Measurements from ENCODE around the gene ALK. TPM values are rescaled to one million over a fixed set of nuclear protein-coding genes. Genes with fewer than 3 reads are reported as not detected.

Gene ALK
- total RNA-seq, 8 experiments from 2014 or later: 0.49 to 8.8 (median 3.8) TPM

DNA sequence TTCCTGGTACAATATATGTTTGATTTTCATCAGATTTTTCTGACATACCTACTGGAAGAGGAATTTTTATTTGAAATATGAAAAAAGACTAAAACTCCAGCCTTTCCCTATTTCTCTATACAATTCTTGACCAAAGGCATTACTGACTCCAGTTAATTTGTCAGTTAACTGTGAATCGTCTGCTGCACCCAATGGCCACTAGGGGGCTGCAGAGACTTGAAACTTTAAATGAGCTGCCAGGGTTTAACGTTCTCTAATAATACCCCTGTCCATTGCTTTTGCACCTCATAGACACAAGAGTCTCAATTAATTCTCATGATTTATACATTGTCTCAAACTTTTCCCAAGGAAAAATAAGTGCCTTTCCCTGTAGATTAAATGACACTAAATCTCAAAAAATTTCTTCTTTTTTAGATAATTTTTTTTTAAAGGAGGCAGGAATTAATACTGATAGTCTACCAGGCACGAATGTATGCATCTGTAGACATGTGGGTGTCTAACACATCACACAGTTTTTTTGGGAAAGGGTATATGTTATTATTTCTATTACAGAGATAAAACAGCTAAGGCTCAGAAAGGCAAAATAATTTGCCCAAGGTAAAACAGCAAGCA lies 1.8 kb upstream of the ALK start:
- ATAC-seq (replicated peaks in 6 of 8): peak in 1 of 8 experiments; percentile 3
- no peak overlapping the region for H3K4me3 ChIP-seq
- 0 to 88% (median 28%) methylated on average over 1 to 3 of the region's 3 CpGs for WGBS, 10 experiments
- peaks cover 8 to 14% of the 10 kb centered on the region in 2 donors for H3K4me1 ChIP-seq (replicated peaks in 1 of 2)
- in situ Hi-C loops (cut with MboI; ENCODE audit: low pct_unique_long_range_greater_than_20kb in 2 of 9, low sequenced_read_pairs in 9 of 9, unreplicated experiment in 9 of 9): loop anchor here in 1 of 9 experiments (10.0 kb wide), 2 partner anchors 102 to 142 kb away; no protein-coding TSS in a partner anchor
- no peak overlapping the region for H3K27ac ChIP-seq

DNA sequence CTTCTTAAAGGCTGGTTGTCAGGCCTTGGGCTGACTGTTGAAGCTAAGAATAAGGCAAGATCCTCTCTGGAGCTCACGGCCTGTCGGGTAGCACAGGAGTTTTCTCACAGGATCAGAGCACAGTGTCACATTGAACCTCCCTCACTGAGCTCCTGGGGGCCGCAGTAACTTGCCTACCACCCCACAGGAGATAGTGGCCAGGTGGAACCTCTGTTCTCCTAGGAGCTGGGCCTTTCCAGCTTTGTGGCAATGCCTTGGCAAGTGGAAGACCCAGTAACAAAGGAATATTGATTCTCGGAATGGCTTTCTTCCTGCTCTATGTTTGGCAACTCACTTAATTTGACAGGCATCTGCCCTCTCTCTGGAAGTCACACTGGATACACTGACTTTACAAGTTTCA lies 1.2 kb upstream of the ALK start:
- no peak for ATAC-seq (replicated peaks in 6 of 8)
- Histone ChIP-seq H3K4me1 (replicated peaks in 1 of 2) (peaks cover 8 to 17% of the 10 kb centered on the region in 2 donors), H3K4me3 (no peak overlapping the region), H3K27ac (no peak overlapping the region)
- 33 to 100% (median 67%) methylated on average over 1 to 3 of the region's 4 CpGs; no CpG with 5 or more reads in 4 of the 10 experiments for WGBS, 10 experiments
- in situ Hi-C loops (cut with MboI; ENCODE audit: low pct_unique_long_range_greater_than_20kb in 2 of 9, low sequenced_read_pairs in 9 of 9, unreplicated experiment in 9 of 9): loop anchor here in 1 of 9 experiments (10.0 kb wide), 2 partner anchors 102 to 142 kb away; no protein-coding TSS in a partner anchor

DNA sequence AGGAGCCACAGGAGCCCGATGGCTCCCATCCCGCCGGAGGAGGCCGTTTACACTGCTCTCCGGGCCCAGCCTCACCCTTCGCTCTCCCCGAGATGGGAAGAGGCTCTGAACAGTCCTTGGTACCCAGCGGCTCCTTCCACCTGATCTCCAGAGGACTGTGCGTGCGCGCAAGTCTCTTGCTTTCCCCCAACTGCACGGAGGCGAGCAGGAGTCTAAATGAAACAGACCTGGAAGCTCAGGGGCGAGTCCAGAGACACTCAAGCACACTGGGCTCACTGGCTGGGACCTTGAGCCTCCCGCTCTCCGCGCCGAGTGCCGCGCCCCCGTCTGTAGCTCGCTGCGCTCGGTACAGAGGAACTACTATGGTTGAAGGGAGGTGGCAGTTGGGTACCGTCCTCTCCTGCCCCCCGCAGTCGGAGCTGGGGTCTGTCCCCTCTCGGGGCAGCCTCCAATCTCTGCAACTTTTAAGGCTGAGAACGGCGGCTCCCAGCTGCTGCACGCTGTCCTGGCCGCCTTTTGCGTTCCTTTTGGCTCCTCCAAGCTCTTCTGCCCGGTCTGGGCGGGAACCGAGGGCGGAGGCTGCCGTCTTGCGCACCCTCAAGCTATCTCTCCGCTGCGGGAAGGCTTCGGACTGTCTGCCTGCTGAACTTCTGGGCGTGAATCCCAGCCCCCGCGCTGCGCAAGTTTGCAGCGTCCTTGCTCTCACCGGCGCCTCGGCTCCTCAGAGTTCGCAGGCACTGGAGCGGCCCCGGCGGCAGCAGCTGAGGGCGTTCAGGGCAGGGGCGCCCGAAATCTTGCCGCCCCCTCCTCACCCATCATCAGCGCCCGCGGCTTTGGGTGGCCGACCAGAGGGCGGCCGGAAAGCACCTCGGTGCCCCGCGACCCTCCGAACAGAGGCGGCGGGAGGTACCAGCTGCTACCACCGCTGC lies 491 bp downstream of the ALK start:
- in situ Hi-C loops (cut with MboI; ENCODE audit: low pct_unique_long_range_greater_than_20kb in 2 of 9, low sequenced_read_pairs in 9 of 9, unreplicated experiment in 9 of 9): loop anchor here in 1 of 9 experiments (10.0 kb wide), 2 partner anchors 104 to 144 kb away; no protein-coding TSS in a partner anchor
- peak; percentile 19 to 68 (median 64) for ATAC-seq (replicated peaks in 6 of 8)
- WGBS, 10 experiments: 0 to 60% (median 2%) methylated on average over 1 to 20 of the region's 71 CpGs; no CpG with 5 or more reads in 4 of the 10 experiments

DNA sequence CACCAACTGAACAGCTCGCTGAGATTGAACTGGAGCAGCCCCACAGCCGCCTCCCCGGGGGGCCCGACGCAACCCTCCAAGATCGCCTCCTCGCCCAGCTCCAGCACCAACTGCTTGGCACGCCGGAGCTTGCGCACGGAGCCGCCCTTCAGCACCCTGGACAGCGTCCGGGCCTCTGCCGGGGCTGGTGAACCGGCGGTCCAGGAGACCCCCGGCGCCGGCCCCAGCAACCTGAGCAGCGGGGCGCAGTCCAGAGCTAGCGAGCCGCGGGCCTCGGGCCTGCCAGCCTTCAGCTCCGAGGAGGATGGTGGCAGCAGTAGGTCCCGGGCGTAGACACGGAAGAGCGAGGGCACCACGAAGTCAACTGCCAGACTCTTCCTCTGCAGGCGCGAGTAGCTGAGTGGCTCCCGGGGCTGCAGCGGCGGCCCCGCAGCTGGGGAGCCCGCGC lies 1.2 kb downstream of the ALK start:
- 0% methylated on average over 4 to 8 of the region's 40 CpGs; no CpG with 5 or more reads in 5 of the 10 experiments for WGBS, 10 experiments
- ATAC-seq (replicated peaks in 6 of 8): peak; percentile 8 to 59 (median 20)
- in situ Hi-C loops (cut with MboI; ENCODE audit: low pct_unique_long_range_greater_than_20kb in 2 of 9, low sequenced_read_pairs in 9 of 9, unreplicated experiment in 9 of 9): loop anchor here in 1 of 9 experiments (10.0 kb wide), 2 partner anchors 105 to 145 kb away; no protein-coding TSS in a partner anchor
- Histone ChIP-seq H3K27ac (no peak overlapping the region), H3K4me3 (peak overlapping the region; percentile 45 to 62 (median 52)), H3K4me1 (replicated peaks in 1 of 2) (peaks cover 8 to 18% of the 10 kb centered on the region in 2 donors)

More for the DNA sequence above, 491 bp downstream of the ALK start:
- Histone ChIP-seq H3K27ac (no peak overlapping the region), H3K4me1 (replicated peaks in 1 of 2) (peaks cover 8 to 18% of the 10 kb centered on the region in 2 donors), H3K4me3 (peak overlapping the region; percentile 45 to 62 (median 52))

DNA sequence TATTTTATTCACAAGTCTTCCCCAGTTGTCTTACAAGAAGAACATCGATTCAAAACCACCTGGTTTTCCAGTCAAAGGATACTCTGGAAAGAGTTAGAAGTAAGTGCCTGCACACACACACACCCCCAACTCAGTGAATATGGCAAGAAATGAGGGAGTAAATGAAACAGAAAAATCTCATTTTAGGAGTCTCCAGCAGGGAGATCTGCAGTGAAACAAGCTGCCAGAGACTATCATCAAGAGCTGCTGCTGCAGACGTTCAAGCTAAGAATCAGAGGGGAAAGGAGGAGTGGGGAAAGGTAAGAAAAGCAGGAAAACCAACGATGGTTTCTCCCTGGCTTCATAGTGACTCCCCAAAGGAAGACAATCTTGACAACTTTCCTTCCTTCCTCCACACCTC lies 2.4 kb downstream of the ALK start:
- Histone ChIP-seq H3K4me1 (replicated peaks in 1 of 2) (peaks cover 8 to 18% of the 10 kb centered on the region in 2 donors), H3K4me3 (peak overlapping the region in 4 of 5 donors; percentile 10 to 53 (median 48)), H3K27ac (no peak overlapping the region)
- no peak for ATAC-seq (replicated peaks in 6 of 8)
- 0 to 41% (median 20%) methylated on average over 1 to 3 of the region's 3 CpGs; no CpG with 5 or more reads in 1 of the 10 experiments for WGBS, 10 experiments
- in situ Hi-C loops (cut with MboI; ENCODE audit: low pct_unique_long_range_greater_than_20kb in 2 of 9, low sequenced_read_pairs in 9 of 9, unreplicated experiment in 9 of 9): no loop called here

DNA sequence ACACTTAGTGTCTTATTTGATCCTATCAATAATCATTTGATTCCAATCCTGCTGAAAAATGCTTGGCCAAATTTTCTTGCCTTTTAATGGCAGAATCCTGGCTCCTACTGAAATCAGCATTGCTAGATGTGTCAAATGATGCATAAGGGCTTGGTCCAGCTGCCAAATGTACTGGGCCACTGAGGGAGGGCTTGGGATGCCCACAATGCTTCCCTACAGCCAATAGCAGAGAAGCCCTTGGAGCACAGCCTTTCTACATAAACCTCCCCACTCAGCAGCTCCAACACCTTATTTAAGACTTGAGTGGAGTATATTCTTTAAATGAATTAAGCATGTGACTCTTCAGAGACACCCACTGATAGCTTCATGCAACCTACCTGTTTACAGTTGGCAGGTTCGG lies 3.6 kb downstream of the ALK start:
- in situ Hi-C loops (cut with MboI; ENCODE audit: low pct_unique_long_range_greater_than_20kb in 2 of 9, low sequenced_read_pairs in 9 of 9, unreplicated experiment in 9 of 9): no loop called here
- Histone ChIP-seq H3K27ac (no peak overlapping the region), H3K4me1 (replicated peaks in 1 of 2) (peaks cover 5 to 18% of the 10 kb centered on the region in 2 donors), H3K4me3 (no peak overlapping the region)
- 78 to 100% methylated on average over 1 of the region's 1 CpG; no CpG with 5 or more reads in 8 of the 10 experiments for WGBS, 10 experiments
- ATAC-seq (replicated peaks in 6 of 8): no peak

DNA sequence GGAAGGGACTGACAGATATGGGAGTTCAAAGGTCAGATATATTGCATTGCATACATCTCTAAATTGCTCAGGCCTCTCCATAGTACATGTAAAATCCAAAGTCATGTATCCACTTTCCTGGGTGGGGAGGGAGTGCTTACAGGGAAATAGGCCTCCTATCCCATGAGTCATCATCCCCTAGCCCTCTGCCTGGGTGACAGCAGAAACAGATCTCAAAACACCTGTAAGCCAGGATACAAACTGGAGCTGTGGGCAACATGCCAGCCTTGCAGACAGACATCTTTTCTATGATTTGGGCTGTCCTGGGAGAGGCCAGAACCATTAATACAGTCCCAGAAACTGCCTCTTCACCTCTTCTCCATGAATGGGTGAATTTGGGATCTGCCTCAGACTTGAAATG lies 4.8 kb downstream of the ALK start:
- H3K27ac ChIP-seq: no peak overlapping the region
- no peak overlapping the region for H3K4me3 ChIP-seq
- in situ Hi-C loops (cut with MboI; ENCODE audit: low pct_unique_long_range_greater_than_20kb in 2 of 9, low sequenced_read_pairs in 9 of 9, unreplicated experiment in 9 of 9): no loop called here
- H3K4me1 ChIP-seq (replicated peaks in 1 of 2): peaks cover 0 to 13% of the 10 kb centered on the region in 2 donors
- peak in 1 of 8 experiments; percentile 10 for ATAC-seq (replicated peaks in 6 of 8)

DNA sequence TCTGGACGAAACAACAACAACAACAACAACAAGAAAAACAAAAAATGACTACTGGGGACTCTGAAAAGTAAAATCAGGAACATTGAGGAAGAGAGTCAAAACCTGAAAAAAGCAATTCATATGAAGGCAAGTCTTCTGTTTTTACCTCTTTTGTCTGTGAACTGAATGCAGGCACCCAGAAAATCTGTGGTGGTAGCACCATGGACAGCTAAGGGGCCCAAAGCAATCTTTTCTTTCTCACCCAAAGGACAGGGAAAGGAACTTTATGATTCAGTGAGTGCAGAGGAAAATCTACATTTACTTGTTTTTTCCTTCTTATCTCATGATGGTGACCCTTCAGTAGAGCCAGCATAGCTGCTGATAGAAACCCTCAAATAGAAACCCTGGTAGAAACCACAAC lies 10.4 kb downstream of the ALK start:
- WGBS, 10 experiments: 0 to 100% (median 66%) methylated on average over 1 of the region's 1 CpG
- H3K4me3 ChIP-seq: no peak overlapping the region
- H3K27ac ChIP-seq: no peak overlapping the region
- ATAC-seq (replicated peaks in 6 of 8): no peak
- H3K4me1 ChIP-seq (replicated peaks in 1 of 2): peaks cover 2 to 11% of the 10 kb centered on the region in 2 donors
- in situ Hi-C loops (cut with MboI; ENCODE audit: low pct_unique_long_range_greater_than_20kb in 2 of 9, low sequenced_read_pairs in 9 of 9, unreplicated experiment in 9 of 9): no loop called here

DNA sequence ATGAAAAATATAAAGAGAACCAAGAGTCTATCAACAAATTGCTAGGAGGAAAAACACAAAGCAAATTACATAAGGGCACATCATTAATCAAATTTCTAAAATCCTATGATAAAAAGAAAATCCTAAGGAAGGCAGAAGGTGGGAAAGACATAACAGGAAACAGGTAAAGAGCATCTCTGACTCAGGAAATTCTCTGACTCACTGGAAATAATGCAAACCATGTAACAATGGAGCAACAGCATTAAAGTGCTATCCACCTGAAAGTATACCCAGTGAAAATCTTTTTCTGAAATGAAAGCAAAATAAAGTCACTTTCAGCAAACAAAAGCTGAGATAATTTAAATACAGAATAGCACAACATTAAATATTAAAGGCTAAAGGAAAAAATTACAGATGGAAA lies 10.9 kb downstream of the ALK start:
- in situ Hi-C loops (cut with MboI; ENCODE audit: low pct_unique_long_range_greater_than_20kb in 2 of 9, low sequenced_read_pairs in 9 of 9, unreplicated experiment in 9 of 9): no loop called here
- H3K27ac ChIP-seq: no peak overlapping the region
- no peak overlapping the region for H3K4me3 ChIP-seq
- peaks cover 7 to 12% of the 10 kb centered on the region in 2 donors for H3K4me1 ChIP-seq (replicated peaks in 1 of 2)
- ATAC-seq (replicated peaks in 6 of 8): no peak

DNA sequence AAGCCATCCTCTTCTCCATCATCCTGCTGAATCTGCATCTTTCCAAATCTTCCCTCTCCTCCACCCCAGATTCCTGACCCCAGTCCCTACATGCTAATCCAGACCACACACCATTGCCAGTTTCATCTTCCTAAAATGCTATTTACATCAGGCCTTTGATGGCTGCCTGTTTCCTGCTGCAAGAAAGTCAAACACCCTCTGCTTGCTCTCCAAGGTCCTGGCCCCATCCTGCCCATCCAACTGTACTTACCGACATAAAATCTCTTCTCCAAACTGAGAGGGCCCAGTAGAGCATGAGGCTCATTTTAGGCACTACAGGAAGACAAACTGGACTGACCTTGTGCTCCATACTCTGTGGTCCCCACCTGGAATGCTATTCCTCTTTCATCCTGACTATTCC lies 19.0 kb downstream of the ALK start:
- WGBS, 10 experiments: 0 to 80% (median 70%) methylated on average over 1 of the region's 1 CpG; no CpG with 5 or more reads in 6 of the 10 experiments
- Histone ChIP-seq H3K4me1 (replicated peaks in 1 of 2) (peaks cover 12 to 13% of the 10 kb centered on the region in 2 donors), H3K27ac (no peak overlapping the region), H3K4me3 (no peak overlapping the region)
- in situ Hi-C loops (cut with MboI; ENCODE audit: low pct_unique_long_range_greater_than_20kb in 2 of 9, low sequenced_read_pairs in 9 of 9, unreplicated experiment in 9 of 9): no loop called here
- ATAC-seq (replicated peaks in 6 of 8): no peak

DNA sequence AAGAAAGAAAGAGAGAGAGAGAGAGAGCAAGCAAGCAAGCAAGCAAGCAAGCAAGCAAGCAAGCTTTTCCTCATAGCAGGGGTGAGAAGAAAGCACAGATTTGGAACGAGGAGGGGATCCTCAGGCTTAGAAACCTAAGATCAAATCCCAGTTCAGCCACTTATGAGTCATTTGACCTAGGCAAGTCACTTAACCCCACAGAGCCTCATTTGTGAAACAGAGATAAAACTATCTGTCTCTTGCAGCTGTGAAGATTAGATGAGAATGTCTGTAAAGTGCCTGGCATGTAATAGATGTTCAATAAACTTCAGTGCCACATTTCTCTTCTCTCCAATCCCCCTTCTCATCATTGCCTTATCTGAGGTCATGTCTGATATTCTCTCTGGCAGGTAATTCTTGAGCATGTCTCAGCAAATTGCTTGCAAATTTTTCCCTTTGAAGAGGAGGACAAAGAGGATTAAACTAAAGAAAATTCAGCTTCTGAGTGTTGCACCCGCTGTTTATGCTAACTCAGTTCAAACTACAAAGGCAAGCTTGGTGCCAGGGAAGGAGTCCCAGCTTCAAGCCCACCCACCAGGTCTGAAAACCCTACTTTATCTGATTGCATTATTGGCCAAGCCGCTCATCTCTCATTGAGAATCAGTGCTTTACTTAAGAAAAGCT lies 20.3 kb downstream of the ALK start:
- 0 to 71% (median 36%) methylated on average over 1 to 3 of the region's 3 CpGs; no CpG with 5 or more reads in 2 of the 10 experiments for WGBS, 10 experiments
- no peak for ATAC-seq (replicated peaks in 6 of 8)
- Histone ChIP-seq H3K27ac (no peak overlapping the region), H3K4me1 (replicated peaks in 1 of 2) (peaks cover 12 to 13% of the 10 kb centered on the region in 2 donors), H3K4me3 (no peak overlapping the region)
- in situ Hi-C loops (cut with MboI; ENCODE audit: low pct_unique_long_range_greater_than_20kb in 2 of 9, low sequenced_read_pairs in 9 of 9, unreplicated experiment in 9 of 9): no loop called here

DNA sequence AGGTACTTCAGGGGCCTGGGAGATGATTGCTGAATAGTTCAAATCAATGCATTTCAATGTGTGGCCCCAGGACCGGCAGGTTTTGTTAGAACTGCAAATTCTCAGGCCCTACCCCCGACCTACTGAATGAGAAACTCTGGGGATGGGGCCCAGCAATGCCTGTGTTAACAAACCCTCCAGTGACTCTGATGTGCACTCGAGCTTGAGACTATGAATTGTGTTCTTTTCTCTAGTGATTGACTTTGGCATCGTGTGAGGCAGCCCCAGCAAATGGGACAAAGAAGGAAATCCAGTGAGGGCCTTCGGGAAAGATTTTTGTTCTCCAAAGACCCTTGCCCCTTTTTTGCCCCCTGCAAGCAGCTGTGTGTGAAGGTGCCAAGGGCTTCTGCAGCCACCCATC lies 22.4 kb downstream of the ALK start:
- Histone ChIP-seq H3K4me1 (replicated peaks in 1 of 2) (peaks cover 27 to 29% of the 10 kb centered on the region in 2 donors), H3K4me3 (no peak overlapping the region), H3K27ac (no peak overlapping the region)
- in situ Hi-C loops (cut with MboI; ENCODE audit: low pct_unique_long_range_greater_than_20kb in 2 of 9, low sequenced_read_pairs in 9 of 9, unreplicated experiment in 9 of 9): no loop called here
- WGBS, 10 experiments: 0 to 33% (median 3%) methylated on average over 1 to 5 of the region's 5 CpGs; no CpG with 5 or more reads in 4 of the 10 experiments
- ATAC-seq (replicated peaks in 6 of 8): peak in 3 of 8 experiments; percentile 47 to 62 (median 54)
